Caco-2 (cell line): ENCODE results near the gene DHRSX. TPM values are rescaled to one million over a fixed set of nuclear protein-coding genes. Genes with fewer than 3 reads are reported as not detected.
"Not testable (repeated sequence)": the region's sequence is repeated elsewhere in the genome, so short reads cannot be mapped to it uniquely, and the experiment has no call there.

Experiments
- BruUV-seq: library from RNA; stranded (reverse); fragments of 400-500 nt; replicated peaks from 2 replicates; lab custom pipeline; 2021; lab: Mats Ljungman, UMichigan
- CTCF ChIA-PET: fragments of 300-600 bp; sonication (Branson Sonifier 250); formaldehyde crosslinking; loops from one replicate; lab custom pipeline; 2022; ENCODE audit warnings: antibody characterized with exemption; lab: Charles Lee
- POLR2A ChIA-PET: fragments of 300-600 bp; sonication (Branson Sonifier 250); formaldehyde crosslinking; loops from one replicate; lab custom pipeline; 2022; ENCODE audit warnings: antibody characterized with exemption; lab: Charles Lee
- DNase-seq, 2 experiments: peaks; one replicate each; pipeline versions ENCODE4 v3.0.0 to v3.0.0-alpha.2; 2020 to 2022
- H3K27me3 ChIP-seq: replicated peaks from 2 replicates; pipeline ENCODE4 v1.6.0; 2011; ENCODE audit warnings: low read length; ENCODE audit not compliant: control insufficient read depth, insufficient read depth
- H3K36me3 ChIP-seq: 2 replicates; pipeline ENCODE4 v1.5.1; 2011; ENCODE audit warnings: low read length; ENCODE audit not compliant: control insufficient read depth, insufficient read depth
- H3K4me1 ChIP-seq: fragments of 250-450 bp; sonication (Bioruptor Pico); 2 replicates; pipeline ENCODE4 v1.5.1; 2020; ENCODE audit warnings: mild to moderate bottlenecking
- H3K4me3 ChIP-seq: 2 replicates; pipeline ENCODE4 v1.5.1; 2011; ENCODE audit warnings: low read depth, mild to moderate bottlenecking, control low read depth, low read length
- H3K9me3 ChIP-seq: fragments of 250-450 bp; sonication (Bioruptor Pico); 2 replicates; pipeline ENCODE4 v1.5.1; 2020; ENCODE audit warnings: mild to moderate bottlenecking, moderate library complexity
- H3K27ac Mint-ChIP-seq: one replicate; pipeline ENCODE4 v1.8.0; 2022; ENCODE audit warnings: mixed read lengths; ENCODE audit not compliant: unreplicated experiment
- H3K27me3 Mint-ChIP-seq: one replicate; pipeline ENCODE4 v1.8.0; 2022; ENCODE audit warnings: mixed read lengths; ENCODE audit not compliant: insufficient read depth, unreplicated experiment
- H3K36me3 Mint-ChIP-seq: one replicate; pipeline ENCODE4 v1.8.0; 2022; ENCODE audit warnings: mild to moderate bottlenecking, mixed read lengths; ENCODE audit not compliant: insufficient read depth, unreplicated experiment
- H3K4me1 Mint-ChIP-seq: one replicate; pipeline ENCODE4 v1.8.0; 2022; ENCODE audit warnings: low read depth, mixed read lengths; ENCODE audit not compliant: unreplicated experiment
- H3K4me3 Mint-ChIP-seq: one replicate; pipeline ENCODE4 v1.8.0; 2022; ENCODE audit warnings: mild to moderate bottlenecking, moderate library complexity, mixed read lengths; ENCODE audit not compliant: unreplicated experiment
- H3K9me3 Mint-ChIP-seq: one replicate; pipeline ENCODE4 v1.8.0; 2022; ENCODE audit warnings: mixed read lengths; ENCODE audit not compliant: unreplicated experiment
- intact Hi-C: fragments of 100-400 bp; cut with micrococcal nuclease; formaldehyde crosslinking; loops from one replicate; pipeline ENCODE4 v1.10.0; 2022; ENCODE audit not compliant: unreplicated experiment
- total RNA-seq: library from RNA; stranded (reverse); gene quantifications from 2 replicates; pipeline ENCODE4 v1.2.3, GENCODE V29; 2022
- TF ChIP-seq, protein P1 (sequence below), 2 experiments: fragments of 200-600 bp in 1 of 2; IDR thresholded peaks; 1 replicate in 1 of 2; 2 replicates in 1 of 2; pipeline versions ENCODE4 v1.5.1 to v1.8.0; 2011 to 2022; ENCODE audit warnings: antibody characterized with exemption in 1 of 2, control low read depth in 1 of 2, inconsistent platforms in 1 of 2, low read depth in 1 of 2, low read length in 1 of 2, mild to moderate bottlenecking in 1 of 2, moderate library complexity in 1 of 2; ENCODE audit not compliant: insufficient read depth in 1 of 2, severe bottlenecking in 1 of 2, unreplicated experiment in 1 of 2

Gene DHRSX
- total RNA-seq, 1 experiment from 2014 or later = 64.1 TPM

DNA sequence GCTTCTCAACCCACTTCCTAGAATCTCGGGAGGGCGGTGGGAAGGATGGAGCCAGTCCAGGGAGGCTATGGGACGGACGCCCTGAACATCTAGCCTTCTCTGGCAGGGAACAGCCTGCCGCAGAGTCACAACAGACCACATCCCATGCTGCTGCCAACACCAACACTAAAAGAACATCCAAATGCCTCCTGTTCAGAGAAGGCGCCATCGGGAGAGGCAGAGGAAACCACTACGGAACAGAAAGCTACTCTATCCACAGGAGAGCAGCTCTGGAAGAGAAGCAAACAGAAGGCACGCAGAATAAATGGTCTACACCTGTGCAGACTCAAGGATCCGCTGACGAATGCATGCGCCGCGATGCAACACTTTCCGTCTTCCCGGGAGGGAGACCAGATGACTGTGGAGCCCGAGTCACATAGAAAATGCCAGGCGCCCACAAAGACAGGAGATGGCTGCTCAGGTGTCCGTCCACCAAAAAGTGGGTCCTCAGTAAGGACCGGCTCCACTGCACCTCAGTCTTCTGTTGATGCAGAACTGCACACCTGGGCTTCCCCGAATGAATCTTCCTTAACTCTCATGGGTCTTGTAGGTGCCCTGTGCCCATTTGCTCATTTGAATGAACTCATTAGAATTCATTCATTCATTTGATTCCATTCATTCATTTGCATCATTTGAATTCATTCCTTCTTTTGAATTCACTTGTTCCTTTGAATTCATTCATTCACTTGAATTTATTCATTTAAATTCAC lies 217.5 kb downstream of the DHRSX start:
- POLR2A ChIA-PET = no interaction called here
- Histone ChIP-seq H3K36me3 (no peaks in the 10 kb centered on the region), H3K27me3 (no peaks in the 10 kb centered on the region), H3K4me1 (no peaks in the 10 kb centered on the region), H3K9me3 (peaks cover 4% of the 10 kb centered on the region; the same call in 1 of the 2 replicates), H3K4me3 (no peak overlapping the region)
- Mint-ChIP-seq H3K36me3 (peaks cover 18% of the 10 kb centered on the region), H3K27ac (no peak overlapping the region), H3K27me3 (no peaks in the 10 kb centered on the region), H3K4me1 (no peaks in the 10 kb centered on the region), H3K4me3 (no peak overlapping the region), H3K9me3 (peaks cover 21% of the 10 kb centered on the region)
- DNase-seq = no peak
- TF ChIP-seq, protein P1, sequence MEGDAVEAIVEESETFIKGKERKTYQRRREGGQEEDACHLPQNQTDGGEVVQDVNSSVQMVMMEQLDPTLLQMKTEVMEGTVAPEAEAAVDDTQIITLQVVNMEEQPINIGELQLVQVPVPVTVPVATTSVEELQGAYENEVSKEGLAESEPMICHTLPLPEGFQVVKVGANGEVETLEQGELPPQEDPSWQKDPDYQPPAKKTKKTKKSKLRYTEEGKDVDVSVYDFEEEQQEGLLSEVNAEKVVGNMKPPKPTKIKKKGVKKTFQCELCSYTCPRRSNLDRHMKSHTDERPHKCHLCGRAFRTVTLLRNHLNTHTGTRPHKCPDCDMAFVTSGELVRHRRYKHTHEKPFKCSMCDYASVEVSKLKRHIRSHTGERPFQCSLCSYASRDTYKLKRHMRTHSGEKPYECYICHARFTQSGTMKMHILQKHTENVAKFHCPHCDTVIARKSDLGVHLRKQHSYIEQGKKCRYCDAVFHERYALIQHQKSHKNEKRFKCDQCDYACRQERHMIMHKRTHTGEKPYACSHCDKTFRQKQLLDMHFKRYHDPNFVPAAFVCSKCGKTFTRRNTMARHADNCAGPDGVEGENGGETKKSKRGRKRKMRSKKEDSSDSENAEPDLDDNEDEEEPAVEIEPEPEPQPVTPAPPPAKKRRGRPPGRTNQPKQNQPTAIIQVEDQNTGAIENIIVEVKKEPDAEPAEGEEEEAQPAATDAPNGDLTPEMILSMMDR (IDR thresholded peaks at IDR 0.05; ENCODE audit: insufficient read depth in 1 of 2, low read depth in 1 of 2, low read length in 1 of 2, severe bottlenecking in 1 of 2, unreplicated experiment in 1 of 2) = no peak
- CTCF ChIA-PET = no interaction called here
- intact Hi-C loops = no loop called here
- BruUV-seq = no TSS peak

DNA sequence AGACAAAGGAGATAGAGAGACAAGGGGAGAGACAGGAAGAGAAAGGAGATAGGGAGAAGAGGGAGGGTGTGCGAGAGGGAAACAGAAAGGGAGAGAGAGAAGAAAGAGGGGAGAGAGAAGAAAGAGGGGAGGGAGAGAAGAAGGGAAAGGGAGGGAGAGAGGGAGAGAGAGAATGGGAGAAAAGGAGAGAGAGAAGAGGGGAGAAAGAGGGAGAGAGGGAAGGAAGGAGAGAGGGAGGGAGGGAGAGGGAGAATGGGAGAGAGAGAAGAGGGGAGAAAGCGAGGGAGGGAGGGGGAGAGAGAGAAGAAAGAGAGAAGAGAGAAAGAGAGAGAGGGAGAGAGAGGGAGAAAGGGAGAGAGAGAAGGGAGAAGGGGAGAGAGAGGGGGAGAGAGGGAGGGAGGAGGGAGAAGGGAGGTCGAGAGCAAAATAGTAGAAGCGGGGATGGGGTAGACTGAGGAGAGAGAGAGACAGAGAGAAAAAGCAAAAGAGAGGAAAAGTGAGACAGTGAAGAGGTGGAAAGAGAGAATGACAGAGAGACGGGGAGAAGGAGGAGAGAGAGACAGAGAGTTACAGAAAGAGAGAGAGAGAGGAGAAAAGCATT lies 218.2 kb downstream of the DHRSX start:
- H3K4me3 Mint-ChIP-seq = no peak overlapping the region
- Histone ChIP-seq H3K4me3 (no peak overlapping the region), H3K9me3 (peaks cover 4% of the 10 kb centered on the region; the same call in 1 of the 2 replicates), H3K36me3 (no peaks in the 10 kb centered on the region), H3K4me1 (no peaks in the 10 kb centered on the region), H3K27me3 (no peaks in the 10 kb centered on the region)
- TF ChIP-seq, protein P1 (IDR thresholded peaks at IDR 0.05; ENCODE audit: insufficient read depth in 1 of 2, low read depth in 1 of 2, low read length in 1 of 2, severe bottlenecking in 1 of 2, unreplicated experiment in 1 of 2) = no peak
- no peaks in the 10 kb centered on the region for H3K4me1 Mint-ChIP-seq
- CTCF ChIA-PET = no interaction called here
- no peak for DNase-seq
- H3K27me3 Mint-ChIP-seq = no peaks in the 10 kb centered on the region
- intact Hi-C loops = no loop called here
- BruUV-seq = no TSS peak
- H3K36me3 Mint-ChIP-seq = peaks cover 18% of the 10 kb centered on the region
- POLR2A ChIA-PET = no interaction called here
- no peak overlapping the region for H3K27ac Mint-ChIP-seq
- peaks cover 15% of the 10 kb centered on the region for H3K9me3 Mint-ChIP-seq

DNA sequence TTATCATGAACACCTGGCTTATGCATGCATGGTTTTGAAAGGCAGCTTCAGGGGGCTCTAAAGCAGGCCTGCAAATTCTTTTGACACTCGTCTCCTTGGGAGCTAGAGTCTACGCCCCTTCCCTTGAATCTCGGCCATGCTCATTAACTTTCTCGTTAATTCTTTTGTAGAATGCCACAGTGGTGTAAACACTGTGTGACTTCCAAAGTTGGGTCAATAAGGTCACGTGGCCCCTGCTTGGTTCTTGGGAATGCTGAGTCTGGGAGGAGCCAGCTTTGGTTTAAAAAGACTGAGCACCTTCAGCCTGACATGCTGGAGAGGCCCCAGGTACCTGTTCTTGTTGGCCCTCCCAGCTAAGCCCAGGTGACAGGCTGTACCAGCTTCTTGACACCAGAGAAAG lies 228.4 kb downstream of the DHRSX start:
- TF ChIP-seq, protein P1 (IDR thresholded peaks at IDR 0.05; ENCODE audit: insufficient read depth in 1 of 2, low read depth in 1 of 2, low read length in 1 of 2, severe bottlenecking in 1 of 2, unreplicated experiment in 1 of 2) = no peak
- no peaks in the 10 kb centered on the region for H3K27me3 ChIP-seq
- no peaks in the 10 kb centered on the region for H3K4me1 Mint-ChIP-seq
- H3K9me3 ChIP-seq = no peaks in the 10 kb centered on the region
- peaks cover 6% of the 10 kb centered on the region for H3K36me3 Mint-ChIP-seq
- intact Hi-C loops = no loop called here
- BruUV-seq = no TSS peak
- H3K27me3 Mint-ChIP-seq = no peaks in the 10 kb centered on the region
- ChIA-PET POLR2A (no interaction called here), CTCF (no interaction called here)
- H3K4me3 ChIP-seq = no peak overlapping the region
- H3K4me1 ChIP-seq = no peaks in the 10 kb centered on the region
- H3K9me3 Mint-ChIP-seq = no peaks in the 10 kb centered on the region
- H3K4me3 Mint-ChIP-seq = no peak overlapping the region
- DNase-seq = peak in 1 of 2 experiments; percentile 16
- no peak overlapping the region for H3K27ac Mint-ChIP-seq
- no peaks in the 10 kb centered on the region for H3K36me3 ChIP-seq

DNA sequence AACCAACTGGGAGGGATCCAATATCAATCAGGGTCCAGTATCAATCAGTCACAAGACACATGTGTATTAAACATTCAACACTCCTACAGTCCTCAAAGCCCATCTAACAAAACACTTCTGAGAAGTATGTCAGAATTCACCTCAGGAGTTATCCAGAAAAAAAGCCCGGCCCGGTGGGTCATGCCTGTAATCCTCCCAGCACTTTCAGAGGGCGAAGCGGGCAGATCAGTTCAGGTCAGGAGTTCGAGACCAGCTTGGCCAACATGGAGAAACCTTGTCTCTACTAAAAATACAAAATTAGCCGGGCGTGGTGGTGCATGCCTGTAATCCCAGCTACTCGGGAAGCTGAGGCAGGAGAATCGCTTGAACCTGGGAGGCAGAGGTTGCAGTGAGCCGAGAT lies 229.2 kb downstream of the DHRSX start:
- BruUV-seq, intact Hi-C loops, H3K27me3 Mint-ChIP-seq, H3K27ac Mint-ChIP-seq, POLR2A ChIA-PET, DNase-seq, H3K27me3 ChIP-seq, H3K9me3 ChIP-seq, H3K36me3 Mint-ChIP-seq, H3K4me1 Mint-ChIP-seq, H3K9me3 Mint-ChIP-seq, H3K4me3 Mint-ChIP-seq, CTCF ChIA-PET, H3K4me3 ChIP-seq, H3K36me3 ChIP-seq, H3K4me1 ChIP-seq: not testable (repeated sequence)

DNA sequence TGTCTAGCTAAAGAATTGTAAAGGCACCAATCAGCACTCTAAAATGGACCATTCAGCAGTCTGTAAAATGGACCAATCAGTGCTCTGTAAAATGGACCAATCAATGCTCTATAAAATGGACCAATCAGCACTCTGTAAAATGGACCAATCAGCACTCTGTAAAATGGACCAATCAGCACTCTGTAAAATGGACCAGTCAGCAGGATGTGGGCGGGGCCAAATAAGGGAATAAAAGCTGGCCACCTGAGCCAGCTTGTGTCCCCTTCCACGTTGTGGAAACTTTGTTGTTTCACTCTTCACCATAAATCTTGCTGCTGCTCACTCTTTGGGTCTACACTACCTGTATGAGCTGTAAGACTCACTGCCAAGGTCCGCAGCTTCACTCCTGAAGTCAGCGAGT lies 230.0 kb downstream of the DHRSX start:
- H3K4me3 Mint-ChIP-seq, H3K9me3 ChIP-seq, BruUV-seq, H3K27ac Mint-ChIP-seq, H3K36me3 Mint-ChIP-seq, H3K27me3 Mint-ChIP-seq, H3K36me3 ChIP-seq, H3K4me3 ChIP-seq, H3K4me1 Mint-ChIP-seq, H3K9me3 Mint-ChIP-seq, CTCF ChIA-PET, H3K4me1 ChIP-seq, H3K27me3 ChIP-seq, intact Hi-C loops, POLR2A ChIA-PET, DNase-seq: not testable (repeated sequence)
